ENCODE results near the gene DEDD. TPM values are rescaled to one million over a fixed set of nuclear protein-coding genes. Genes with fewer than 3 reads are reported as not detected.

The DEDD gene
- total RNA-seq, 1 experiment from 2014 or later: 44.7 TPM

DNA sequence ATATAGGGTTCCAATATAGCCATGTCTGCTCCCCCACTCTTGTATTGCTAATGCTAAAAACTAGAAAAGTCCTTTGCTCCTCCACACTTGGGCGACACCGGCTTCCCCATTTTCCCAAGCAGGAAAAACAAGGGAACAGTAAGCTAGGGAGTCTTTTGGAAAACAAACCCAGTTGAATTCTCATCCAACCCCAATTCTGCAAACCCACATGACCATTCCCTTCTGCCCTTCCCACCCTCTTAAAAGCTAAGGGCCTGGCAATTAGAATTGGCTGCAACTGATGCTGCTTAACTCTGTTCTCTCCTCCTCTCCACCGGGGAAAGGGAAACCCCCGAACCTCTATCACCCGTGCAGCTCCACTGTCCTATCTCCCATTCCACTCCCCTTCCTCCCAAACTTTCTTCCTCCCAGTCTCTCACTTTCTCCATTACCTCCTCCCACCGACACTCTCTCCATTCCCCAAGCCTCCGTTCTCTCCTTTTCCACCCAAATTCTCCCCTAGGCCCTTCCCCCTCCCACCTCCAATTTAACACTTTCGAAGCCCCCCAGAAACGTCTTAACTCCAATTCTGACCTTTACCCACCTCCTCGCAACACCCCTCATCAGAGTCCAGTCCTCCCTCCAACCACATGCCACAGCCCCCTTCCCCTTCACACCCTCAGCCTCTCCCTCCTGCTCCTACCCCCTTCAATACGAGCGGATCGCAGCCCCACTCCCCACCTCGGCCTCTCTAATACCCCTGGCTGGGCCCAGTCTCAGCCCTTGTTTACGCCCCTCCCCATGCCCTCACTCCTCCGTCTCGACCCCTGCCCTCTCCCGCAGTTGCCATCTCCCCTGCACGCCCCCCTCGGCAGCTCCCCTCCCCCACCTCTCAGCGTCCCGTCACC is 701 bp downstream of the DEDD start:
- Histone ChIP-seq H3K27ac (ENCODE audit: insufficient read length, low read depth, low read length) (peak overlapping the region; percentile 33), H4K20me1 (ENCODE audit: control insufficient read depth, insufficient read depth, insufficient read length) (no peaks in the 10 kb centered on the region), H3K23me2 (ENCODE audit: insufficient read length, low read depth, low read length, poor library complexity, severe bottlenecking) (peaks cover 13% of the 10 kb centered on the region), H2BK15ac (ENCODE audit: low read depth, low read length) (no peak overlapping the region), H4K91ac (ENCODE audit: insufficient read length, low read depth, low read length) (no peak overlapping the region), H4K8ac (replicated peaks; ENCODE audit: insufficient read length, low read depth, low read length) (no peak overlapping the region), H2AK5ac (ENCODE audit: insufficient read length, low read length) (no peak overlapping the region), H3K27me3 (ENCODE audit: insufficient read depth, low read length) (no peaks in the 10 kb centered on the region), H3K4me2 (ENCODE audit: insufficient read depth, insufficient read length, low read length) (peak overlapping the region; percentile 98), H2BK20ac (ENCODE audit: low read depth, low read length, poor library complexity, severe bottlenecking) (no peak overlapping the region), H3K18ac (ENCODE audit: insufficient read length, low read depth, low read length) (peak overlapping the region; percentile 74), H3K4ac (ENCODE audit: low read depth, low read length) (no peak overlapping the region), H2BK120ac (ENCODE audit: low read depth, low read length, poor library complexity, severe bottlenecking) (no peak overlapping the region), H3T11ph (ENCODE audit: low read length) (no peak overlapping the region), H2AFZ (ENCODE audit: low read length) (no peak overlapping the region), H3K9me3 (ENCODE audit: control insufficient read depth, low read depth, low read length) (no peaks in the 10 kb centered on the region), H3K23ac (ENCODE audit: insufficient read length, low read depth, low read length) (no peak overlapping the region), H4K5ac (ENCODE audit: insufficient read length, low read depth, low read length) (no peak overlapping the region), H3K79me1 (ENCODE audit: insufficient read depth, low read depth, low read length, poor library complexity, severe bottlenecking) (peaks cover 8% of the 10 kb centered on the region), H3K79me2 (ENCODE audit: insufficient read depth, low read length) (peaks cover 6% of the 10 kb centered on the region; the same call in 1 of the 2 replicates), H3K56ac (ENCODE audit: insufficient read length, low read depth, low read length) (no peak overlapping the region), H2BK5ac (ENCODE audit: insufficient read length, low read length) (no peak overlapping the region), H3K14ac (ENCODE audit: insufficient read depth, low read length) (peak overlapping the region; percentile 86), H3K4me1 (ENCODE audit: insufficient read depth, low read length) (no peaks in the 10 kb centered on the region), H2BK12ac (ENCODE audit: insufficient read length, low read depth, low read length) (no peak overlapping the region), H3K9ac (ENCODE audit: extremely low read depth, insufficient read length, low read length) (peak overlapping the region; percentile 86)
- DNase-seq: no peak
- no peaks in the 10 kb centered on the region; a peak in 1 of 5 replicates for H3K9me3 Mint-ChIP-seq
- peaks cover 18 to 19% of the 10 kb centered on the region in 2 experiments for H3K4me1 Mint-ChIP-seq
- H3K4me3 Mint-ChIP-seq: no peak overlapping the region; a peak in 1 of 5 replicates
- peaks cover 5 to 35% (median 33%) of the 10 kb centered on the region in 3 experiments; a peak in 6 of 7 replicates for H3K36me3 Mint-ChIP-seq (ENCODE audit: insufficient read depth in 1 of 3, low read depth in 3 of 3)
- WGBS (ENCODE audit: extremely low coverage, insufficient read length, low lambda C conversion rate): 100% methylated on average over 1 of the region's 22 CpGs
- TF ChIP-seq, protein P1, sequence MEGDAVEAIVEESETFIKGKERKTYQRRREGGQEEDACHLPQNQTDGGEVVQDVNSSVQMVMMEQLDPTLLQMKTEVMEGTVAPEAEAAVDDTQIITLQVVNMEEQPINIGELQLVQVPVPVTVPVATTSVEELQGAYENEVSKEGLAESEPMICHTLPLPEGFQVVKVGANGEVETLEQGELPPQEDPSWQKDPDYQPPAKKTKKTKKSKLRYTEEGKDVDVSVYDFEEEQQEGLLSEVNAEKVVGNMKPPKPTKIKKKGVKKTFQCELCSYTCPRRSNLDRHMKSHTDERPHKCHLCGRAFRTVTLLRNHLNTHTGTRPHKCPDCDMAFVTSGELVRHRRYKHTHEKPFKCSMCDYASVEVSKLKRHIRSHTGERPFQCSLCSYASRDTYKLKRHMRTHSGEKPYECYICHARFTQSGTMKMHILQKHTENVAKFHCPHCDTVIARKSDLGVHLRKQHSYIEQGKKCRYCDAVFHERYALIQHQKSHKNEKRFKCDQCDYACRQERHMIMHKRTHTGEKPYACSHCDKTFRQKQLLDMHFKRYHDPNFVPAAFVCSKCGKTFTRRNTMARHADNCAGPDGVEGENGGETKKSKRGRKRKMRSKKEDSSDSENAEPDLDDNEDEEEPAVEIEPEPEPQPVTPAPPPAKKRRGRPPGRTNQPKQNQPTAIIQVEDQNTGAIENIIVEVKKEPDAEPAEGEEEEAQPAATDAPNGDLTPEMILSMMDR (conservative IDR thresholded peaks at IDR 0.05): no peak
- no peaks in the 10 kb centered on the region for H3K27me3 Mint-ChIP-seq (ENCODE audit: low read depth)
- peak overlapping the region; percentile 76 to 99 (median 93); a peak in 6 of 7 replicates for H3K27ac Mint-ChIP-seq
